Measurements from ENCODE around the gene RALGAPA2.

DNA sequence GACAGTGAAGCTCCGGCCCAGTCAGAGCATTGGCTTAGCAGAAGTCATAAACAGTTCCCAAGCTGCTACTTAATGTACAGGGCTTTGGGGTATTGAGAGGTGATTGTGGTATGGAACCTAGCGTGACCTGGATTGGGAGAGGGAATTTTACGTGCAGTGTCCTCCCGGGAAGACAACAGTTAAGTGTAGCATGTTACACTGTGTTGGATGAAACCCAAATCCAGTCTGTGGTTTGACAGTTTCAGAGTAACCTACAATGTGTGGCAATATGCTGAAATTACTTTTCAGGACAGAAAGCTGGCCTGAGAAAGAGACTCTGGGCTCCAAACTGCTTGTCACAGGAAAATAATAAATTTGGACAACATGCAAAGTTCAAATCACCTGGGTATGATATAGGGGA lies 28.1 kb upstream of the RALGAPA2 start:
- TF ChIP-seq, protein P1, sequence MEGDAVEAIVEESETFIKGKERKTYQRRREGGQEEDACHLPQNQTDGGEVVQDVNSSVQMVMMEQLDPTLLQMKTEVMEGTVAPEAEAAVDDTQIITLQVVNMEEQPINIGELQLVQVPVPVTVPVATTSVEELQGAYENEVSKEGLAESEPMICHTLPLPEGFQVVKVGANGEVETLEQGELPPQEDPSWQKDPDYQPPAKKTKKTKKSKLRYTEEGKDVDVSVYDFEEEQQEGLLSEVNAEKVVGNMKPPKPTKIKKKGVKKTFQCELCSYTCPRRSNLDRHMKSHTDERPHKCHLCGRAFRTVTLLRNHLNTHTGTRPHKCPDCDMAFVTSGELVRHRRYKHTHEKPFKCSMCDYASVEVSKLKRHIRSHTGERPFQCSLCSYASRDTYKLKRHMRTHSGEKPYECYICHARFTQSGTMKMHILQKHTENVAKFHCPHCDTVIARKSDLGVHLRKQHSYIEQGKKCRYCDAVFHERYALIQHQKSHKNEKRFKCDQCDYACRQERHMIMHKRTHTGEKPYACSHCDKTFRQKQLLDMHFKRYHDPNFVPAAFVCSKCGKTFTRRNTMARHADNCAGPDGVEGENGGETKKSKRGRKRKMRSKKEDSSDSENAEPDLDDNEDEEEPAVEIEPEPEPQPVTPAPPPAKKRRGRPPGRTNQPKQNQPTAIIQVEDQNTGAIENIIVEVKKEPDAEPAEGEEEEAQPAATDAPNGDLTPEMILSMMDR (conservative IDR thresholded peaks at IDR 0.05; ENCODE audit: low read length): no peak
- TF ChIP-seq EZH2phosphoT487 (IDR thresholded peaks at IDR 0.05; ENCODE audit: borderline replicate concordance): no peak
